AG04449 (cell line): Measurements from ENCODE around the gene SRPK2.
"Not testable (repeated sequence)": the region's sequence is repeated elsewhere in the genome, so short reads cannot be mapped to it uniquely, and the experiment has no call there.

Experiments used
- CTCF ChIA-PET: fragments of 350-600 bp; formaldehyde crosslinking; extraction: SDS; loops from one replicate; lab custom pipeline; 2021; ENCODE audit warnings: antibody characterized with exemption; lab: Yijun Ruan, JAX
- POLR2A ChIA-PET: fragments of 400-600, 350-600 bp; formaldehyde crosslinking; extraction: SDS; loops from one replicate; lab custom pipeline; 2020; ENCODE audit warnings: antibody characterized with exemption, inconsistent platforms; lab: Yijun Ruan, JAX
- DNase-seq: peaks from one replicate; pipeline ENCODE4 v3.0.0-alpha.2; 2010; ENCODE audit warnings: low read depth, low spot score
- H3K4me3 ChIP-seq: 2 replicates; pipeline ENCODE4 v1.5.1; 2011; ENCODE audit warnings: low read depth, mild to moderate bottlenecking, control low read depth, low read length
- TF ChIP-seq, protein P1 (sequence below): IDR thresholded peaks from one replicate; pipeline ENCODE4 v1.5.1; 2011; ENCODE audit warnings: mild to moderate bottlenecking, moderate library complexity, low read length, control low read depth, inconsistent platforms; ENCODE audit not compliant: insufficient read depth; ENCODE audit errors: missing control alignments

The SRPK2 gene

DNA sequence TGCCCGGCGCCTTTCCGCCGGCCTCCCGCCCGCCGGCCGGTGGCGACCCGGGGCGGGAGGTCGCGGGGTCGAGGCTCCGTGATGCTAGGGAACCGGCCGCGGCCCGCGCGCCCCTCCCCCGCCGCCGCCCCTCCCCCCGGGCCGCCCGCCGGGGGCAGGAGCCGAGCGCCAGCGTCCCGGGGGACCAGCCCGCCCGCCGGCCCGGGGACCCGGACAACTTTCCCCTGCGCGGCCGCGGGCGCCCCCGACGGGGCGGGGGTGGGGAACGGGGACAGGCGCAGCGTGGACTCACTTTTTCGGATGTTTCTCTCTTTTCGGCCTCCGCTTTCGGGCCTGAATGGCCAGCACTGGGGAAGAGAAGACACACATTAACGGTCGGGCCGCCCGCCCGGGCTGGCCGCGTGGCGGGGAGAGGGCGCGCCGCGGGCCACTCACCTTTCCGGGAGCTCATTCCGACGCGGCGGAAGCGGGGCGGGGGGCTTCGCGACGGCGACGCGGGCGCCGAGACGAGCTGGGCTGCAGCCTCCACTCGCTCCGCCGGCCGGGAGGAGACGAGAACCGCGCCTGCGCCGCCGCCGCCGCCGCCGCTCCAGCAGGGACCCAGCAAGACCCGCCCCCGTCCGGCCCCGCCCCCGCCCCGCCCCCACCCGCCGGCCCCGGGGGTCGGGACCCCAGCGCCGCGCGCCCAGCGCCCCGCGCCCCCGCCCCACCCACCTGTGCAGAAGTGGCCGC lies at the start of gene SRPK2:
TSS of gene SRPK2 (minus strand) at position 566 of the 732 bp plus-strand sequence.
- no peak for DNase-seq
- ChIA-PET CTCF (interaction anchor here (1.3 kb wide), 1 partner anchor 99 kb away, joined by 3 read pairs; no protein-coding TSS in a partner anchor), POLR2A (interaction anchor here (0.7 to 1.0 kb wide), 2 partner anchors 13 to 179 kb away, joined by 3 read pairs; no protein-coding TSS in a partner anchor)
- TF ChIP-seq, protein P1, sequence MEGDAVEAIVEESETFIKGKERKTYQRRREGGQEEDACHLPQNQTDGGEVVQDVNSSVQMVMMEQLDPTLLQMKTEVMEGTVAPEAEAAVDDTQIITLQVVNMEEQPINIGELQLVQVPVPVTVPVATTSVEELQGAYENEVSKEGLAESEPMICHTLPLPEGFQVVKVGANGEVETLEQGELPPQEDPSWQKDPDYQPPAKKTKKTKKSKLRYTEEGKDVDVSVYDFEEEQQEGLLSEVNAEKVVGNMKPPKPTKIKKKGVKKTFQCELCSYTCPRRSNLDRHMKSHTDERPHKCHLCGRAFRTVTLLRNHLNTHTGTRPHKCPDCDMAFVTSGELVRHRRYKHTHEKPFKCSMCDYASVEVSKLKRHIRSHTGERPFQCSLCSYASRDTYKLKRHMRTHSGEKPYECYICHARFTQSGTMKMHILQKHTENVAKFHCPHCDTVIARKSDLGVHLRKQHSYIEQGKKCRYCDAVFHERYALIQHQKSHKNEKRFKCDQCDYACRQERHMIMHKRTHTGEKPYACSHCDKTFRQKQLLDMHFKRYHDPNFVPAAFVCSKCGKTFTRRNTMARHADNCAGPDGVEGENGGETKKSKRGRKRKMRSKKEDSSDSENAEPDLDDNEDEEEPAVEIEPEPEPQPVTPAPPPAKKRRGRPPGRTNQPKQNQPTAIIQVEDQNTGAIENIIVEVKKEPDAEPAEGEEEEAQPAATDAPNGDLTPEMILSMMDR, result no peak
- peak within 1 kb of the TSS; percentile 72 for H3K4me3 ChIP-seq

DNA sequence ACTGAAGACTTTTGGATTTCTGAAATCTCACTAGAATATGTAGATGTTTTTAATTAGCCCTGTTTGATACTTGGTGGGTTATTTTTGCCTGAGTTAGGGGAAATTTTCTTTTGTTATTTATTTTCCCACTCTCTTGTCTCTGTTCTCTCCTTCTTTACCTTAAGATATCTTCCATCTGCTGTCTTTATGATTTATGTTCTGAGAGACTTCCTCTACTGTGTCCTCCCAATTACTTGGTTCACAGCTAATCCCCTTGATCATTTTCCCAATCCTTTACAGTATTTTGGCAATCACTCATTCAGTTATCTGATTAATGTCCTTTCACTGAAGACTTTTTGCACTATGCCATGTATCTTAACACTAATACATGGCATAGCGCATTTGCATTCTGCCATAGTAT lies 49.5 kb upstream of the SRPK2 start:
- ChIA-PET CTCF (interaction anchor here (1.5 to 2.6 kb wide), 3 partner anchors 9 to 49 kb away, joined by 3 to 13 read pairs (median 4); no protein-coding TSS in a partner anchor), POLR2A (interaction anchor here (0.7 kb wide), 1 partner anchor 612 kb away, joined by 4 read pairs; no protein-coding TSS in a partner anchor)
- DNase-seq, result no peak
- TF ChIP-seq, protein P1, result no peak
- H3K4me3 ChIP-seq, result no peak overlapping the region

DNA sequence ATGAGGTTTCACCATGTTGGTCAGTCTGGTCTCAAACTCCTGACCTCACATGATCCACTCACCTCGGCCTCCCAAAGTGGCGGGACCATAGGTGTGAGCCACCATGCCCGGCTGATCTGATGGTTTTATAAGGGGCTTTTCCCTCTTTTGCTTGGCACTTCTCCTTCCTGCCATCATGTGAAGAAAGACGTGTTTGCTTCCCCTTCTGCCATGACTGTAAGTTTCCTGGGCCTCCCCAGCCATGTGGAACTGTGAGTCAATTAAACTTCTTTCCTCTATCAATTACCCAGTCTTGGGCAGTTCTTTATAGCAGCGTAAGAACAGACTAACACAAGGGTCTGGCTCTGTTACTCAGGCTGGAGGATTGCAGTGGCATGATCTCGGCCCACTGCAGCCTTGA lies 48.6 kb upstream of the SRPK2 start:
- CTCF ChIA-PET, result not testable (repeated sequence)

DNA sequence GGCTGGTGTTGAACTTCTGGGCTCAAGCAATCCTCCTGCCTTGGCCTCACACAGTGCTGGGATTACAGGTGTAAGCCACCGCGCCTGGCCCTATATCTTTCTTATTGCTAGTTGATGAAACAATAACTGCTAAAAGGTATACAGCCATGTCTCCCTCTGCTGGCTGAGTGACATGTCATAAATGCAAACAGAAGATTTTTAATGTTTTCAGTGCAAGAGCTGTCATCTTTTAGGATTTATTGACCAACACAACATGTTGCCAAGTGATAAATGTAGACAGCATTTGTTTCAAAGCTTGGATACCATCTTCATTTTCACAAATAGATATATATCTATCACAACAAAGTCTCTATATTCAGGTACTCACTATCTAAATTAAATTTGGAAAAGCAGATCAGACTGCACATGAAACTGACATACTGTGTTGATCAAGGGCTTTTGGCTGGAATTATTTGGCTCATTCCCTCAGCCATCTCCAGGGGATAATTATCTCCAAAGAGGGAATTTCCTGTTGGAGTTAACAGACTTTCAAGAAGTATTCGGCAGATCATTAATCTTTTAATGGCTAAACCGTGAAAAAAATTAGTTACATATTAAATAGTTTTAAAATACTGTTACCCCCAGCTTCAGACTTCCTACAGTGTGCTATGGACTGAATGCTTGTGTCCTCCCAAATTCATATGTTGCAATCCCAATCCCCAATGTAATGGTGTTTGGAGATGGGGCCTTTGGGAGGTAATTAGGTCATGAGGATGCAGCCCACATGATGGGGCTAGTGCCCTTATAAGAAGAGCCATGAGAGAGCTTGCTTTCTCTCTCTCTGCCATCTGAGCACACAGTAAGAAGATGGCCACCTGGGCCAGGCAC lies 41.3 kb upstream of the SRPK2 start:
- no peak for DNase-seq
- no peak overlapping the region for H3K4me3 ChIP-seq
- ChIA-PET POLR2A (no interaction called here), CTCF (interaction anchor here (0.5 to 2.7 kb wide), 29 partner anchors 9 to 508 kb away, joined by 3 to 13 read pairs (median 3); no protein-coding TSS in a partner anchor)
- TF ChIP-seq, protein P1, result peak; percentile 33

More for the DNA sequence above, 48.6 kb upstream of the SRPK2 start:
- POLR2A ChIA-PET, DNase-seq, H3K4me3 ChIP-seq: not testable (repeated sequence)

DNA sequence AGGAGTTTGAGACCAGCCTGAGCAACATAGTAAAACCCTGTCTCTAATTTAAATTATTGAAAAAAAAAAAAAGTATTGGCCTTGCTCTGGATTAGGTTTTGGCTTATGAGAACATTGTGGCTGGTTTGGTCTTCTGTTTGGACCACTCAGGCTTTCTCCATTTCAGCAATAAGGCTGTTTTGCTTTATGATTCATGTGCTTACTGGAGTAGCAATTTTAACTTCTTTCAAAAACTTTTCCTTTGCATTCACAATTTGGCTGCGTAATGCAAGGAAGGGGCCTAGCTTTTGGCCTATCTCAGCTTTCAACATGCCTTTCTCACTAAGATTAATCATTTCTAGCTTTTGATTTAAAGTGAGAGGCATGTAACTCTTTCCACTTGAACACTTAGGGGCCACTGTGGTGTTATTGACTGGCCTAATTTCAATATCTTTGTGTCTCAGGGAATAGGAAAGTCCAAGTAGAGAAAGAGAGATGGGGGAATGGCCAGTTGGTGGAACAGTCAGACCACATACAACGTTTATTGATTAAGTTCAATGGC lies 38.0 kb upstream of the SRPK2 start:
- no peak overlapping the region for H3K4me3 ChIP-seq
- CTCF ChIA-PET, result interaction anchor here (0.6 to 1.3 kb wide), 3 partner anchors 9 to 27 kb away, joined by 3 to 4 read pairs (median 4); no protein-coding TSS in a partner anchor
- TF ChIP-seq, protein P1, result no peak
- DNase-seq, result no peak
- POLR2A ChIA-PET, result no interaction called here

DNA sequence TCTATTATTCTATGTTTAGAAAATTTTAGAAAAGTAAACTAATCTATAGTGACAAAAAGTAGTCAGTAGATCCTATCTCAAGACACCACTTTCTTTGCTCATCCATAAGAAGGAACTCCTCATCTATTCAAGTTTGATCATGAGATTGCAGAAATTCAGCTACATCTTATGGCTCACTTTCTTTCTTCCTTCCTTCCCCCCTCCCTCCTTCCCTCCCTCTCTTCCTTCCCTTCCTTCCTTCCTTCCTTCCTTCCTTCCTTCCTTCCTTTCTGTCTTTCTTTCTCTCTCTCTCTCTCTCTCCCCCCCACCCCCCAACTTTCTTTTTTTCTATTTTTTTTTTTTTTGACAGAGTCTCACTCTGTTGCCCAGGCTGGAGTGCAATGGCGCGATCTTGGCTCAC lies 35.3 kb upstream of the SRPK2 start:
- POLR2A ChIA-PET, result no interaction called here
- TF ChIP-seq, protein P1, result no peak
- no peak for DNase-seq
- CTCF ChIA-PET, result no interaction called here
- no peak overlapping the region for H3K4me3 ChIP-seq
